A549 (cell line): ENCODE results near the gene IFITM2.

Experiments
- CEBPB ChIP-seq, 2 experiments: fragments of >200 bp in 1 of 2; sonication (Bioruptor Twin) in 1 of 2; formaldehyde crosslinking in 1 of 2; IDR thresholded peaks; 2 replicates each; pipeline ENCODE4 v1.6.1; 2012 to 2016
- CHD4 ChIP-seq: fragments of 200-600 bp; sonication (generic); IDR thresholded peaks from 2 replicates; pipeline ENCODE4 v1.6.1; 2016; ENCODE audit warnings: antibody characterized with exemption, mild to moderate bottlenecking, borderline replicate concordance
- CTCF ChIP-seq: fragments of >200 bp; sonication (Bioruptor Twin); formaldehyde crosslinking; IDR thresholded peaks from 3 replicates; pipeline ENCODE4 v1.5.1; 2016
- ELK1 ChIP-seq: fragments of 150-350 bp; IDR thresholded peaks from 2 replicates; pipeline ENCODE4 v1.6.1; 2014; ENCODE audit warnings: low read depth, mild to moderate bottlenecking, low read length
- EP300 ChIP-seq, 2 experiments: fragments of >200 bp; sonication (Bioruptor Twin); formaldehyde crosslinking; IDR thresholded peaks; 2 replicates in 1 of 2; 3 replicates in 1 of 2; pipeline ENCODE4 v1.6.1; 2016 to 2017
- KDM1A ChIP-seq: fragments of 200-600 bp; sonication (generic); IDR thresholded peaks from 2 replicates; pipeline ENCODE4 v1.6.1; 2016; ENCODE audit warnings: low read depth, mild to moderate bottlenecking
- MYC ChIP-seq: IDR thresholded peaks from 2 replicates; pipeline ENCODE4 v1.6.1; 2012; ENCODE audit warnings: mild to moderate bottlenecking, inconsistent platforms, low read length, improper control_type of control experiment, borderline replicate concordance
- NFE2L2 ChIP-seq: fragments of 150-350 bp; conservative IDR thresholded peaks from 2 replicates; pipeline ENCODE4 v1.6.1; 2014; ENCODE audit warnings: low read length
- PHF8 ChIP-seq: fragments of 200-600 bp; sonication (generic); IDR thresholded peaks from 2 replicates; pipeline ENCODE4 v1.6.1; 2016; ENCODE audit warnings: low read depth, mild to moderate bottlenecking, antibody characterized with exemption, moderate library complexity, borderline replicate concordance
- REST ChIP-seq: fragments of 200-600 bp; sonication (generic); IDR thresholded peaks from 2 replicates; pipeline ENCODE4 v1.6.1; 2016; ENCODE audit warnings: antibody characterized with exemption, mild to moderate bottlenecking, moderate library complexity
- SREBF2 ChIP-seq: fragments of 450-650 bp; IDR thresholded peaks from 2 replicates; pipeline ENCODE4 v1.6.1; 2014; ENCODE audit warnings: mild to moderate bottlenecking, moderate library complexity

GRCh38 chr11:259413-259812, 48.2 kb upstream of the IFITM2 start:
- TF ChIP-seq CTCF (no peak), ELK1 (no peak), CHD4 (no peak), MYC (no peak), EP300 (IDR thresholded peaks at IDR 0.05) (no peak), NFE2L2 (no peak), REST (no peak), CEBPB (IDR thresholded peaks at IDR 0.05) (no peak), SREBF2 (no peak), PHF8 (no peak), KDM1A (no peak)
